ENCODE data around the gene UBE2E1. TPM values are rescaled to one million over a fixed set of nuclear protein-coding genes. Genes with fewer than 3 reads are reported as not detected.

The UBE2E1 gene
- total and polyA plus RNA-seq, 2 experiments from 2014 or later: 39.9 to 120 TPM

GRCh38 chr3:23934253-23934652 is 128.5 kb downstream of the UBE2E1 start (continued):
- TF ChIP-seq CTCF (conservative IDR thresholded peaks at IDR 0.05; ENCODE audit: low read depth in 2 of 2): no peak

GRCh38 chr3:23937296-23937695 is 131.5 kb downstream of the UBE2E1 start:
- H3K36me3 ChIP-seq (ENCODE audit: insufficient read depth): no peaks in the 10 kb centered on the region
- H3K4me3 ChIP-seq: no peak overlapping the region
- peaks cover 3% of the 10 kb centered on the region; the same call in 2 of the 3 replicates for H3K4me1 Mint-ChIP-seq
- H3K27ac ChIP-seq (ENCODE audit: low read depth): no peak overlapping the region
- no peaks in the 10 kb centered on the region for H4K20me1 ChIP-seq (replicated peaks; ENCODE audit: insufficient read depth)
- no peaks in the 10 kb centered on the region for H3K27me3 Mint-ChIP-seq (ENCODE audit: insufficient read depth, low read depth, poor library complexity)
- no peaks in the 10 kb centered on the region; the same call in 1 of the 2 replicates for H3K9me2 ChIP-seq (ENCODE audit: insufficient read depth)
- no peaks in the 10 kb centered on the region for H3F3A ChIP-seq (replicated peaks; ENCODE audit: low read depth)
- no peak for DNase-seq (ENCODE audit: low spot score)
- H3K9me3 Mint-ChIP-seq: no peaks in the 10 kb centered on the region
- H3K4me2 ChIP-seq: no peak overlapping the region
- H3K79me2 ChIP-seq (replicated peaks; ENCODE audit: insufficient read depth): no peaks in the 10 kb centered on the region
- H3K27me3 ChIP-seq (ENCODE audit: insufficient read depth): no peaks in the 10 kb centered on the region
- no peaks in the 10 kb centered on the region for H3K4me1 ChIP-seq (ENCODE audit: insufficient read depth)
- H3K27ac Mint-ChIP-seq: no peak overlapping the region
- no peak overlapping the region for H2AFZ ChIP-seq
- H3K4me3 Mint-ChIP-seq: no peak overlapping the region
- no peak for ATAC-seq
- no peaks in the 10 kb centered on the region for H3K36me3 Mint-ChIP-seq (ENCODE audit: low read depth)
- TF ChIP-seq JUNB (IDR thresholded peaks at IDR 0.05; ENCODE audit: unreplicated experiment) (no peak), CTCF (conservative IDR thresholded peaks at IDR 0.05; ENCODE audit: low read depth in 2 of 2) (no peak), ZNF331 (CRISPR knock-in tag; IDR thresholded peaks at IDR 0.05; ENCODE audit: low read depth) (no peak), EZH2phosphoT487 (IDR thresholded peaks at IDR 0.05; ENCODE audit: unreplicated experiment) (no peak), NANOG (IDR thresholded peaks at IDR 0.05; ENCODE audit: borderline replicate concordance) (no peak), REST (IDR thresholded peaks at IDR 0.05; ENCODE audit: unreplicated experiment) (no peak), ZNF114 (CRISPR knock-in tag; IDR thresholded peaks at IDR 0.05) (no peak), STAT1 (IDR thresholded peaks at IDR 0.05; ENCODE audit: unreplicated experiment) (no peak), POLR2AphosphoS5 (IDR thresholded peaks at IDR 0.05; ENCODE audit: low read depth) (no peak)
- TF ChIP-seq, protein P1, sequence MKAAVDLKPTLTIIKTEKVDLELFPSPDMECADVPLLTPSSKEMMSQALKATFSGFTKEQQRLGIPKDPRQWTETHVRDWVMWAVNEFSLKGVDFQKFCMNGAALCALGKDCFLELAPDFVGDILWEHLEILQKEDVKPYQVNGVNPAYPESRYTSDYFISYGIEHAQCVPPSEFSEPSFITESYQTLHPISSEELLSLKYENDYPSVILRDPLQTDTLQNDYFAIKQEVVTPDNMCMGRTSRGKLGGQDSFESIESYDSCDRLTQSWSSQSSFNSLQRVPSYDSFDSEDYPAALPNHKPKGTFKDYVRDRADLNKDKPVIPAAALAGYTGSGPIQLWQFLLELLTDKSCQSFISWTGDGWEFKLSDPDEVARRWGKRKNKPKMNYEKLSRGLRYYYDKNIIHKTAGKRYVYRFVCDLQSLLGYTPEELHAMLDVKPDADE (IDR thresholded peaks at IDR 0.05): no peak
- TF ChIP-seq, protein P2, sequence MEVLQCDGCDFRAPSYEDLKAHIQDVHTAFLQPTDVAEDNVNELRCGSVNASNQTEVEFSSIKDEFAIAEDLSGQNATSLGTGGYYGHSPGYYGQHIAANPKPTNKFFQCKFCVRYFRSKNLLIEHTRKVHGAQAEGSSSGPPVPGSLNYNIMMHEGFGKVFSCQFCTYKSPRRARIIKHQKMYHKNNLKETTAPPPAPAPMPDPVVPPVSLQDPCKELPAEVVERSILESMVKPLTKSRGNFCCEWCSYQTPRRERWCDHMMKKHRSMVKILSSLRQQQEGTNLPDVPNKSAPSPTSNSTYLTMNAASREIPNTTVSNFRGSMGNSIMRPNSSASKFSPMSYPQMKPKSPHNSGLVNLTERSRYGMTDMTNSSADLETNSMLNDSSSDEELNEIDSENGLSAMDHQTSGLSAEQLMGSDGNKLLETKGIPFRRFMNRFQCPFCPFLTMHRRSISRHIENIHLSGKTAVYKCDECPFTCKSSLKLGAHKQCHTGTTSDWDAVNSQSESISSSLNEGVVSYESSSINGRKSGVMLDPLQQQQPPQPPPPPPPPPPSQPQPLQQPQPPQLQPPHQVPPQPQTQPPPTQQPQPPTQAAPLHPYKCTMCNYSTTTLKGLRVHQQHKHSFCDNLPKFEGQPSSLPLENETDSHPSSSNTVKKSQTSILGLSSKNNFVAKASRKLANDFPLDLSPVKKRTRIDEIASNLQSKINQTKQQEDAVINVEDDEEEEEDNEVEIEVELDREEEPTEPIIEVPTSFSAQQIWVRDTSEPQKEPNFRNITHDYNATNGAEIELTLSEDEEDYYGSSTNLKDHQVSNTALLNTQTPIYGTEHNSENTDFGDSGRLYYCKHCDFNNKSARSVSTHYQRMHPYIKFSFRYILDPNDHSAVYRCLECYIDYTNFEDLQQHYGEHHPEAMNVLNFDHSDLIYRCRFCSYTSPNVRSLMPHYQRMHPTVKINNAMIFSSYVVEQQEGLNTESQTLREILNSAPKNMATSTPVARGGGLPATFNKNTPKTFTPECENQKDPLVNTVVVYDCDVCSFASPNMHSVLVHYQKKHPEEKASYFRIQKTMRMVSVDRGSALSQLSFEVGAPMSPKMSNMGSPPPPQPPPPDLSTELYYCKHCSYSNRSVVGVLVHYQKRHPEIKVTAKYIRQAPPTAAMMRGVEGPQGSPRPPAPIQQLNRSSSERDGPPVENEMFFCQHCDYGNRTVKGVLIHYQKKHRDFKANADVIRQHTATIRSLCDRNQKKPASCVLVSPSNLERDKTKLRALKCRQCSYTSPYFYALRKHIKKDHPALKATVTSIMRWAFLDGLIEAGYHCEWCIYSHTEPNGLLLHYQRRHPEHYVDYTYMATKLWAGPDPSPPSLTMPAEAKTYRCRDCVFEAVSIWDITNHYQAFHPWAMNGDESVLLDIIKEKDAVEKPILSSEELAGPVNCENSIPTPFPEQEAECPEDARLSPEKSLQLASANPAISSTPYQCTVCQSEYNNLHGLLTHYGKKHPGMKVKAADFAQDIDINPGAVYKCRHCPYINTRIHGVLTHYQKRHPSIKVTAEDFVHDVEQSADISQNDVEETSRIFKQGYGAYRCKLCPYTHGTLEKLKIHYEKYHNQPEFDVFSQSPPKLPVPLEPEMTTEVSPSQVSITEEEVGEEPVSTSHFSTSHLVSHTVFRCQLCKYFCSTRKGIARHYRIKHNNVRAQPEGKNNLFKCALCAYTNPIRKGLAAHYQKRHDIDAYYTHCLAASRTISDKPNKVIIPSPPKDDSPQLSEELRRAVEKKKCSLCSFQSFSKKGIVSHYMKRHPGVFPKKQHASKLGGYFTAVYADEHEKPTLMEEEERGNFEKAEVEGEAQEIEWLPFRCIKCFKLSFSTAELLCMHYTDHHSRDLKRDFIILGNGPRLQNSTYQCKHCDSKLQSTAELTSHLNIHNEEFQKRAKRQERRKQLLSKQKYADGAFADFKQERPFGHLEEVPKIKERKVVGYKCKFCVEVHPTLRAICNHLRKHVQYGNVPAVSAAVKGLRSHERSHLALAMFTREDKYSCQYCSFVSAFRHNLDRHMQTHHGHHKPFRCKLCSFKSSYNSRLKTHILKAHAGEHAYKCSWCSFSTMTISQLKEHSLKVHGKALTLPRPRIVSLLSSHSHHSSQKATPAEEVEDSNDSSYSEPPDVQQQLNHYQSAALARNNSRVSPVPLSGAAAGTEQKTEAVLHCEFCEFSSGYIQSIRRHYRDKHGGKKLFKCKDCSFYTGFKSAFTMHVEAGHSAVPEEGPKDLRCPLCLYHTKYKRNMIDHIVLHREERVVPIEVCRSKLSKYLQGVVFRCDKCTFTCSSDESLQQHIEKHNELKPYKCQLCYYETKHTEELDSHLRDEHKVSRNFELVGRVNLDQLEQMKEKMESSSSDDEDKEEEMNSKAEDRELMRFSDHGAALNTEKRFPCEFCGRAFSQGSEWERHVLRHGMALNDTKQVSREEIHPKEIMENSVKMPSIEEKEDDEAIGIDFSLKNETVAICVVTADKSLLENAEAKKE (CRISPR knock-in tag; IDR thresholded peaks at IDR 0.05): no peak

Measured in GM23338 (cell line).